ENCODE results near the gene OXER1.

OXER1 gene

GRCh38 chr2:42800461-42800962 is 36.6 kb upstream of the OXER1 start:
- no peak for TF ChIP-seq ZNF274 (IDR thresholded peaks at IDR 0.05; ENCODE audit: low read depth, low read length)
- H3K4me3 ChIP-seq (ENCODE audit: low read length): no peak overlapping the region

- no peak overlapping the region for H3K4me3 ChIP-seq (ENCODE audit: low read length)
- no peak for TF ChIP-seq ZNF274 (IDR thresholded peaks at IDR 0.05; ENCODE audit: low read depth, low read length)
Observed at GRCh38 chr2:42799881-42800280, 35.9 kb upstream of the OXER1 start.

GRCh38 chr2:42797281-42797680 is 33.3 kb upstream of the OXER1 start:
- no peak overlapping the region; the same call in 1 of the 2 replicates for H3K4me3 ChIP-seq (ENCODE audit: low read length)
- TF ChIP-seq ZNF274 (IDR thresholded peaks at IDR 0.05; ENCODE audit: low read depth, low read length): no peak

- H3K4me3 ChIP-seq (ENCODE audit: low read length): no peak overlapping the region
Observed at GRCh38 chr2:42796427-42797248, 32.7 kb upstream of the OXER1 start.

GRCh38 chr2:42795841-42796301 is 31.9 kb upstream of the OXER1 start:
- TF ChIP-seq ZNF274 (IDR thresholded peaks at IDR 0.05; ENCODE audit: low read depth, low read length): no peak

More at GRCh38 chr2:42796427-42797248, 32.7 kb upstream of the OXER1 start:
- TF ChIP-seq ZNF274 (IDR thresholded peaks at IDR 0.05; ENCODE audit: low read depth, low read length): no peak

GRCh38 chr2:42795275-42795674 is 31.3 kb upstream of the OXER1 start:
- TF ChIP-seq ZNF274 (IDR thresholded peaks at IDR 0.05; ENCODE audit: low read depth, low read length): no peak
- H3K4me3 ChIP-seq (ENCODE audit: low read length): no peak overlapping the region

More at GRCh38 chr2:42795841-42796301, 31.9 kb upstream of the OXER1 start:
- H3K4me3 ChIP-seq (ENCODE audit: low read length): no peak overlapping the region

GRCh38 chr2:42794271-42795046 is 30.5 kb upstream of the OXER1 start:
- TF ChIP-seq ZNF274 (IDR thresholded peaks at IDR 0.05; ENCODE audit: low read depth, low read length): no peak
- H3K4me3 ChIP-seq (ENCODE audit: low read length): peak overlapping the region; percentile 6; the same call in 1 of the 2 replicates

- H3K4me3 ChIP-seq (ENCODE audit: low read length): peak overlapping the region; percentile 77; the same call in 1 of the 2 replicates
- no peak for TF ChIP-seq ZNF274 (IDR thresholded peaks at IDR 0.05; ENCODE audit: low read depth, low read length)
Observed at GRCh38 chr2:42793334-42794270, 29.7 kb upstream of the OXER1 start.

GRCh38 chr2:42792583-42793333 is 28.8 kb upstream of the OXER1 start, which contains the start of gene HAAO:
Gene HAAO (minus strand): TSS chr2:42792583. CDS start chr2:42792536, 47 bp downstream.
- H3K4me3 ChIP-seq (ENCODE audit: low read length): peak within 1 kb of the TSS; percentile 77
- TF ChIP-seq ZNF274 (IDR thresholded peaks at IDR 0.05; ENCODE audit: low read depth, low read length): no peak

- TF ChIP-seq ZNF274 (IDR thresholded peaks at IDR 0.05; ENCODE audit: low read depth, low read length): no peak
- peak overlapping the region; percentile 77; the same call in 1 of the 2 replicates for H3K4me3 ChIP-seq (ENCODE audit: low read length)
Observed at GRCh38 chr2:42792087-42792582, 28.2 kb upstream of the OXER1 start.

- peak overlapping the region; percentile 77; the same call in 1 of the 2 replicates for H3K4me3 ChIP-seq (ENCODE audit: low read length)
- no peak for TF ChIP-seq ZNF274 (IDR thresholded peaks at IDR 0.05; ENCODE audit: low read depth, low read length)
Observed at GRCh38 chr2:42791606-42792005, 27.7 kb upstream of the OXER1 start.

- no peak for TF ChIP-seq ZNF274 (IDR thresholded peaks at IDR 0.05; ENCODE audit: low read depth, low read length)
- no peak overlapping the region for H3K4me3 ChIP-seq (ENCODE audit: low read length)
Observed at GRCh38 chr2:42789751-42790150, 25.8 kb upstream of the OXER1 start.
